HUES6 (cell line): ENCODE results near the gene EMC10.

Experiments
- H3K27ac ChIP-seq: 2 replicates; pipeline ENCODE4 v1.7.0; 2013; ENCODE audit warnings: low read depth, mild to moderate bottlenecking, low read length, inconsistent platforms
- H3K27me3 ChIP-seq: 2 replicates; pipeline ENCODE4 v1.6.1; 2013; ENCODE audit warnings: low read length; ENCODE audit not compliant: control insufficient read depth, insufficient read depth
- H3K36me3 ChIP-seq: 2 replicates; pipeline ENCODE4 v1.6.1; 2013; ENCODE audit warnings: low read length; ENCODE audit not compliant: control insufficient read depth, insufficient read depth
- H3K4me1 ChIP-seq: 2 replicates; pipeline ENCODE4 v1.6.1; 2013; ENCODE audit warnings: low read length; ENCODE audit not compliant: control insufficient read depth, insufficient read depth
- H3K4me3 ChIP-seq: 2 replicates; pipeline ENCODE4 v1.5.1; 2013; ENCODE audit warnings: low read depth, low read length
- H3K9ac ChIP-seq: one replicate; pipeline ENCODE4 v1.6.1; 2013; ENCODE audit warnings: mild to moderate bottlenecking, low read length
- H3K9me3 ChIP-seq: 2 replicates; pipeline ENCODE4 v1.6.1; 2013; ENCODE audit warnings: low read depth, low read length; ENCODE audit not compliant: control insufficient read depth, insufficient read depth

The EMC10 gene

DNA sequence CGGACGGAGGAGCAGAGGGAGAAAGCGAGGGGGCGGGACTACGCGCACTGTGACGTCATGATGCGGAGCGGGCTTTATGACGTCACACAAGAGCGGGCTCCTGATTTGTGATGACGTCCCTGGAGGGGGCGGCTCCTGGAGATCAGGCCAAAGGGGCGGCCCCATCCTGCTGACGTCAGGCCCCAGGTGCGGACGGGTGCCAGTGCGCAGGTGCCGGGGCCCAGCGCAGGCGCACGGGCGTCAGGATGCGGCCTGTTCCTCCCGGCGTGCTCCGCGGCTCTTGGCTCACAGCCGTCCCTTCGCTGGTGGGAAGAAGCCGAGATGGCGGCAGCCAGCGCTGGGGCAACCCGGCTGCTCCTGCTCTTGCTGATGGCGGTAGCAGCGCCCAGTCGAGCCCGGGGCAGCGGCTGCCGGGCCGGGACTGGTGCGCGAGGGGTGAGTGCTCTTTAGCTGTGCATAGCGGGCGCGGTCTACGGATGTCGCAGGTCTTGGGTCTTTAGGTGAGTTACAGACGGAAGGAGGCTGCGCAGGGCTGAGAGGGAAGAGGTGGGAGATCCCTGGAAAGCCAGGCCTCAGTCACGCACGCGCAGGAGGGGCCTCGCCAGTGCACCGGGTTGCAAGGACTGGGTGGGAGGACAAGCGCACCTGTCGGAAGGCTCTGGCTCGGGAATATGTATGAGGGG, at the start of gene EMC10, which contains the start of gene GARIN5A:
EMC10 (plus strand) TSS at position 284 of the 683 bp plus-strand sequence; CDS start at position 322, 38 bp downstream.
GARIN5A (minus strand) TSS at position 625 of the 683 bp plus-strand sequence; CDS start at position 165, 460 bp downstream.
- H3K27ac ChIP-seq, result peak within 1 kb of the TSS; percentile 87
- H3K27me3 ChIP-seq, result no peaks in the 10 kb centered on the region
- peak within 1 kb of the TSS; percentile 86 for H3K9ac ChIP-seq

DNA sequence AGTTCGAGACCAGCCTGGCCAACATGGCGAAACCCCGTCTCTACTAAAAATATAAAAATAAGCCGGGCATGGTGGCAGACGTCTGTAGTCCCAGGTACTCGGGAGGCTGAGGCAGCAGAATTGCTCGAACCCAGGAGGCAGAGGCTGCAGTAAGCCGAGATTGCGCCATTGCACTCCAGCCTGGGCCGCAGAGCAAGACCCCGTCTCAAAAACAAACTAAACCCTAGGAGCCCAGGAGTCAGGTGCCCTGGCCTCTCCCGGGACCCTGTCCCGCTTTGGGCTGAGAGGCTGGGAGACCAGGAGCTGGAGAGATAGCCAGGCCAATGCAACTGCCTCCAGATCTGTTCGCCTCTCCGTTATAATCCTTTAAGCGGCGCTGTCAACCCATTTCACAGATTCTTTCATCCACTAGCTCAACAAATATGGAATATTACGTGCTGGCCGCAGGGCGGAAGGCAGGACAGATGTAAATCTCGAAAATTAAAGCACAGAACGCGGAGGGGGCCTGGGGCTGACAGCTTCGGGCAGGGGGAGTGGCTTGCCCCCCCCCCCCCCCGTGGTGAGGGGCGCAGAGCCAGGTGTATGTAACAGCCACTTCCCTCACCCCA, 48.9 kb upstream of the EMC10 start:
- H3K27me3 ChIP-seq, result peaks cover 28% of the 10 kb centered on the region
- H3K9me3 ChIP-seq, result no peaks in the 10 kb centered on the region
- H3K27ac ChIP-seq, result no peak overlapping the region
- H3K36me3 ChIP-seq, result no peaks in the 10 kb centered on the region
- H3K4me3 ChIP-seq, result peak overlapping the region; percentile 43
- no peak overlapping the region for H3K9ac ChIP-seq
- peaks cover 15% of the 10 kb centered on the region for H3K4me1 ChIP-seq

More for the DNA sequence above, at the start of gene EMC10, which contains the start of gene GARIN5A:
- H3K9me3 ChIP-seq, result peaks cover 4% of the 10 kb centered on the region
- H3K36me3 ChIP-seq, result peaks cover 36% of the 10 kb centered on the region
- 0 out of 2 replicates have a peak, but pooled peaks cover 4% of the 10 kb centered on the region for H3K4me1 ChIP-seq
- peak within 1 kb of the TSS; percentile 84 for H3K4me3 ChIP-seq

DNA sequence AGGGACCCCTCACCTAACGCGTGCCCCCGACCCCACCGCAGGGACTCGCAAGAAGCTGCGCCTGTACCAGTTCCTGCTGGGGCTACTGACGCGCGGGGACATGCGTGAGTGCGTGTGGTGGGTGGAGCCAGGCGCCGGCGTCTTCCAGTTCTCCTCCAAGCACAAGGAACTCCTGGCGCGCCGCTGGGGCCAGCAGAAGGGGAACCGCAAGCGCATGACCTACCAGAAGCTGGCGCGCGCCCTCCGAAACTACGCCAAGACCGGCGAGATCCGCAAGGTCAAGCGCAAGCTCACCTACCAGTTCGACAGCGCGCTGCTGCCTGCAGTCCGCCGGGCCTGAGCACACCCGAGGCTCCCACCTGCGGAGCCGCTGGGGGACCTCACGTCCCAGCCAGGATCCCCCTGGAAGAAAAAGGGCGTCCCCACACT, 48.3 kb upstream of the EMC10 start:
- Histone ChIP-seq H3K9ac (no peak overlapping the region), H3K36me3 (no peaks in the 10 kb centered on the region), H3K4me3 (peak overlapping the region; percentile 43), H3K27me3 (peaks cover 31% of the 10 kb centered on the region), H3K27ac (no peak overlapping the region), H3K9me3 (no peaks in the 10 kb centered on the region), H3K4me1 (peaks cover 21% of the 10 kb centered on the region)

DNA sequence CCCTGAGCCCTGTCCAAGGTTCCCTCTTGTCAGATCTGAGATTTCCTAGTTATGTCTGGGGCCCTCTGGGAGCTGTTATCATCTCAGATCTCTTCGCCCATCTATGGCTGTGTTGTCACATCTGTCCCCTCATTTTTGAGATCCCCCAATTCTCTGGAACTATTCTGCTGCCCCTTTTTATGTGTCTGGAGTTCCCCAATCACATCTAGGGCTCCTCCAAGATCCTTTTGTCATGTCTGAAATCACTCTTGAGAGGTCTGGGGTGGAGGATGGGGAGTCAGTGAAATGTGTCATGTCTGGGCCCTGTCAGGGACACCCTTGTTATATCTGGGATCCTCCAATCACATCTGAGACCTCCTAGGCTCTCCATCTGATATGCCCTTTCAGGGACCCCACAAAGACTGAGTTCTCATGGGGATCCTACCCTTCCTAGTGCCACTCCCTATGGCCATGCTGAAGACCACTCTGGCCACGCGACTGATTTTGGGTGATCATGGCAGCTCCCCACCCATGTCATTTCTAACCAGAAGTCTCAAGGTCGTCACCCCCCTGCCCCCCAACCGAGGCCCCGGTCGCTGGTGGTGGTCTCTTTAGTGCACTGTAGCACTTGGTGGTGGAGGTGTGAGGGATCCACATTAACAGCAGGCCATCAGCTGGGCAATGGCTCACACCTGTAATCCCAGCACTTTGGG, 47.4 kb upstream of the EMC10 start:
- no peak overlapping the region for H3K9ac ChIP-seq
- no peaks in the 10 kb centered on the region for H3K9me3 ChIP-seq
- no peaks in the 10 kb centered on the region for H3K36me3 ChIP-seq
- H3K27me3 ChIP-seq, result peaks cover 31% of the 10 kb centered on the region
- H3K27ac ChIP-seq, result no peak overlapping the region
- H3K4me3 ChIP-seq, result no peak overlapping the region
- H3K4me1 ChIP-seq, result peaks cover 24% of the 10 kb centered on the region

DNA sequence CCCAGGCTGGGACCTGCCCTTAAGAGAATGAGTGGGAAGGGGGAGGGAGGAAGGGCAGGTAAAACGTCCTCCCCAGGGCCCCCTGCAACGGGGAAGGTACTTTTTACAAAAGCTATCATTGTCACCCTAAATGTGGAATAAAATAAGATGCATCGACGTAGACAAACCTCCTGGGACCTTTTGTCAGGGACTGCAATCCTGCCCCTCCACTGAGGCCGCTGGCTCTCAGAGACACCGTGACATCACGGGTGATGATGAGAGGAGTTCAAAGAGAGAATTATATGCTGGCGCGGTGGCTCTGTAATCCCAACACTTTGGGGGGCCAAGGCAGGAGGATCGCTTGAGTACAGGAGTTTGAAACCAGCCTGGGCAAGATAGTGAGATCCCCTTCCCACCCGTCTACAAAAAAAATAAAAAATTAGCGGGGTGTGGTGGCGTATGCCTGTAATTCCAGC, 45.4 kb upstream of the EMC10 start:
- H3K4me1 ChIP-seq, result peaks cover 31% of the 10 kb centered on the region
- peak overlapping the region; percentile 62 for H3K4me3 ChIP-seq
- peaks cover 31% of the 10 kb centered on the region for H3K27me3 ChIP-seq
- H3K36me3 ChIP-seq, result no peaks in the 10 kb centered on the region
- H3K27ac ChIP-seq, result no peak overlapping the region
- no peaks in the 10 kb centered on the region for H3K9me3 ChIP-seq
- H3K9ac ChIP-seq, result peak overlapping the region; percentile 15

DNA sequence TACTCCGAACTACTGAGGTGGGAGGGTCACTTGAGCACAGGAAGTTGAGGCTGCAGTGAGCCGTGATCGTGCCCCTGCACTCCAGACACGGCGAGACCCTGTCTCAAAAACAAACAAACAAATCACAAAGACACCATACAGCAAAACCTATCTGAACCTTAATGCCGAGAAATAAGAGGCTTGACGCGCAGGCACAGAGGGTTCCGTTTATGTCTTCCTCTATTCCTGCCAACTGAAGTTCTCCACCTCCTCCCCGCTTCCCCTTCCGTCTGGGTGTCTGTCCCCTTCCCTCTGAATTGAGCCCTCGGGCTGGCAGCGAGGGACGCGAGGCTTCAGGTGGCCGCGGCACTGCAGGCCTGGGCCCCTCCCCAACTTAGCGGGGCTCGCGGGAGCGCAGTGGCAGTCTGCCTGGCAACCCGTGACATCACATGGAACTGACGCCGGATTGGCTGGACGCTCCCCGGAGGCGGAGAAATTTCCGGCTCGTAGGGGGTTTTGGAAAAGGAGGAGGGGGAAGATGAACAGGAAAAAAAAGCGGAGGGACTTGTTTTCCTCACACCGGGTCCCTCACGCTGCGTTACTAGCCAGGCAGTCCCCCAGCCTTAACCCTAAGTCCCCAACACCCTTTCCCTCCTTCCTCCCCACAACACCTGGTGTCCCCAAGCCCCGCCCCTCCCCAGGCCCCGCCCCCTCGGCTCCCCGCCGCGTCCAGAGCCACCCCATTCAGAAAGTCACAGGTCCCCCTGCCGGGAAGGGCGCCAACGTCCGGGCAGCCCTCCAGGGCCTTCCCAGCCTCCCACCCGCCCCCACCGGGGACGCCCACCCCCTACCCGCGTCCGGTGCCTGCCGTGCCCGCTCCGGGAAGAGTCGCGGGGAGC, 44.7 kb upstream of the EMC10 start:
- H3K4me3 ChIP-seq, result peak overlapping the region; percentile 62
- H3K27ac ChIP-seq, result peak overlapping the region; percentile 31; the same call in 1 of the 2 replicates
- H3K4me1 ChIP-seq, result peaks cover 31% of the 10 kb centered on the region
- H3K27me3 ChIP-seq, result peaks cover 31% of the 10 kb centered on the region
- no peaks in the 10 kb centered on the region for H3K9me3 ChIP-seq
- peak overlapping the region; percentile 59 for H3K9ac ChIP-seq
- no peaks in the 10 kb centered on the region for H3K36me3 ChIP-seq

DNA sequence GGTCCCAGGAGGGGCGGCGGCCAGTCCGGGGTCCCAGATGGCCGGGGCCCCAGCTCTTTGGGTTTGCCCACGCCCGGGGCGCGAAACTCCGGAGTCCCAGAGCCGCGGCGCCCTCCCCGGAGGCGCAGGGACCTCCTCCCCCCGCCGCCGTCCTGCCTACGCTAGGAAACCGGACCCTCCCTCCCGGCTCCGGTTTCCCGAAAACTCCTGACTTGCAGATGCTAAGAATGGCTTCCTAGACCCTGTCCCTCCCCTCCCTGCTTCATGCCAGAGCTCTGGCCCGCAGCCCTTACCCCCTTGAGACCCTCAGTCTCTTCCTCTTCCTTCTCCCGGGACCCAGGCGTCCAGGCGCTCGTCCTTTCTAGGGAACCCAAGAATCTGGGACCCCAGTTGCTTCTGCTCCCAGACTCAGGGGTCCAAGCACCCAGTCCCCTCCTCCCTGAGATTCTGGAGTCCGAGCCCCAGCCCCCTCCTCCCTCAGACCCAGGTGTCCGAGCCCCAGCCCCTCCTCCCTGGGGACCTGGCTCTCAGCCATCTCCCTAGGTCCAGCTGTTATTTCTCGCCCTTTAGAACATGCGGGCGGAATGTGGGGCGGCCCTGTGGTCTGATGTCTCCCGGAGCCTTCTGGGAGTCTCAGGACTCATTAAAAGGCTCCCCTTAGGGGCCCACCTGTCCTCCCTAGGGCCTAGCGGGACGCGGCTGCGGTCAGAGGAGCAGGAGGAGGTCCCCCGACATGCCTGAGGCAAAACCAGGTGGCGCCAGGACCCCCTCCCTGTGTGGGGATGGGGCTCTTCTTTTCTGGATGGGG, 43.9 kb upstream of the EMC10 start, which contains the start of gene MYBPC2:
MYBPC2 (plus strand) TSS at position 672 of the 808 bp plus-strand sequence; CDS start at position 734, 62 bp downstream.
- Histone ChIP-seq H3K9ac (peak within 1 kb of the TSS; percentile 59), H3K9me3 (no peaks in the 10 kb centered on the region), H3K36me3 (no peaks in the 10 kb centered on the region), H3K27me3 (peaks cover 33% of the 10 kb centered on the region), H3K4me1 (peaks cover 31% of the 10 kb centered on the region), H3K27ac (peak within 1 kb of the TSS; percentile 31; the same call in 1 of the 2 replicates), H3K4me3 (peak within 1 kb of the TSS; percentile 62)

DNA sequence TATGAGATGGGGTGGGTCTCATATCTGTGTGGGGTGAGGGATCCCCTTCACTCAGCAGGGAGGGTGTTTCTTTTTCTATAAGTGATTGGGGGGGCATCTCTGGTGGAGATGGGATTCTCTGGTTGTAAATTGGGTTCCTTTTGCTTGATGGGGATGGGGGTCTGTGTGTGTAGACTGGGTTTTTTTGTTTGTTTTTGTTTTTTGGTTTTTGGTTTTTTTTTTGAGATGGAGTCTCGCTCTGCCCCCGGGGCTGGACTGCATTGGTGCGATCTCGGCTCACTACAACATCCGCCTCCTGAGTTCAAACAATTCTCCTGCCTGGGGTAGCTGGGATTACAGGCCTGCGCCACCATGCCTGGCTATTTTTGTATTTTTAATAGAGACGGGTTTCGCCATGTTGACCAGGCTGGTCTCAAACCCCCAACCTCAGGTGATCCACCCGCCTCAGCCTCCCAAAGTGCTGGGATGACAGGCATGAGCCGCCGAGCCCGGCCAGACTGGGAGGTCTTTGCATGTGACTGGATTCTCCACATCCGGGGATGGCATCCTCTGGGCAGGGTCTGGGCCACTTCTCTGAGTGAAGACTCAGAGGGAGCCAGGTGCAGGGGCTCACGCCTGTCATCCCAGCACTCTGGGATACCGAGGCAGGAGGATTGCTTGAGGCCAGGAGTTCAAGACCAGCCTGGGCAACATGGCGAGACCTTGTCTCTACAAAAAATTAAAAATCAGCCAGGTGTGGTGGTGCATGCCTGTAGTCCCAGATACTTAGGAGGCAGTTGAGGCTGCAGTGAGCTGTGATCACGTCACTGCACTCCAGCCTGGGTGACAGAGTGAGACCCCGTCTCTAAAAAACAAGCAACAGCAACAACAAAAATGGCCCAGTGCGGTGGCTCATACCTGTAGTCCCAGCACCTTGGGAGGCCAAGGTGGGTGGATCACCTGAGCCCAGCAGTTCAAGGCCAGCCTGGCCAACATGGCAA, 42.8 kb upstream of the EMC10 start:
- Histone ChIP-seq H3K9ac (no peak overlapping the region), H3K27ac (no peak overlapping the region), H3K36me3 (no peaks in the 10 kb centered on the region), H3K27me3 (peaks cover 35% of the 10 kb centered on the region), H3K9me3 (no peaks in the 10 kb centered on the region), H3K4me1 (peaks cover 26% of the 10 kb centered on the region), H3K4me3 (peak overlapping the region; percentile 62; the same call in 1 of the 2 replicates)

DNA sequence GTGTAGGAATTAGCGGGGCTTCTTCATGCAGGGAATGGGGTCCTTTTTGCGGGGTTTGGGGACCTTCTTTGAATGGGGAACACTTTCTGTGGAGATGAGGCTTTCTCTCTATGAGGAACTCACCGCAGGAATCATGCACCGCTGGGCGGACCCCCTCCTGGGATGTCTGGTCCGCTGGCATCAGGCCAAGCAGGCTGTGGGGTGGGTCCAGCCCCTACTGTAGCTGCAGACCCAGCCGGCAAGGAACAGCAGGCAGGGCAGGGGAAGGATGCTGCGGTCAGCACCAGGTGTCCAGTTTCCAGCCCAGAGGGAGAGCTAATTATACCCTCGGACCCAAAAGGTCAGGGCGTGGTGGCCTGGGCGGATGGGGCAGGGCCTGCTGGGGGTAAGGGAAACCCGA, 41.8 kb upstream of the EMC10 start:
- H3K9me3 ChIP-seq, result no peaks in the 10 kb centered on the region
- H3K4me3 ChIP-seq, result no peak overlapping the region
- H3K9ac ChIP-seq, result no peak overlapping the region
- H3K4me1 ChIP-seq, result peaks cover 23% of the 10 kb centered on the region
- H3K36me3 ChIP-seq, result no peaks in the 10 kb centered on the region
- H3K27ac ChIP-seq, result no peak overlapping the region
- peaks cover 26% of the 10 kb centered on the region for H3K27me3 ChIP-seq
